G401.6 (cell line): ENCODE measurements around the gene THOP1.
"Not testable (repeated sequence)": the region's sequence is repeated elsewhere in the genome, so short reads cannot be mapped to it uniquely, and the experiment has no call there.

Experiments
- FAIRE-seq: peaks from 2 replicates; lab custom pipeline; 2012; peaks lifted over from hg19 to GRCh38; lab: Jason Lieb, UNC

THOP1 gene

GRCh38 chr19:2782936-2783780 is 2.1 kb upstream of the THOP1 start, which contains the start of gene SGTA:
SGTA (minus strand) TSS chr19:2783273; CDS start chr19:2769068, 14,205 bp downstream.
- peak; percentile 98 for FAIRE-seq

GRCh38 chr19:2783781-2784145 is 1.5 kb upstream of the THOP1 start:
- FAIRE-seq, result no peak

DNA sequence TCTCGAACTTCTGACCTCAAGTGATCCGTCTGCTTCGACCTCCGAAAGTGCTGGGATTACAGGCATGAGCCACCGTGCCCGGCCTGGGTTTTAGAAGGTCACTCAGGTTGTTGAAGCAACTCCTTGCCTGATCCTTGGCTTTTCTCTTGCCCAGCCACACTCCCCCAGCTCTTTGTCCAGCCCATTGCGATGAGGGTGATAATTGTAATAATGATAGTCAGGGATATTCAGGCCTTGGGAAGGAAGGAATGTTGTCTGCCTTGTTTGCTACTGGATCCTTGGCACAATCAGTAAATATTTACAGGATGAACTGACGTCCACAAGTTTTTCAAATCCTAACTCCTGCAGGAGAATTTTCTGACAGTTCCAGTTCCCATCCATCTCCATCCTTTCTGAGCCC is 1.8 kb downstream of the THOP1 start:
- FAIRE-seq, result no peak

GRCh38 chr19:2788237-2788636 is 2.9 kb downstream of the THOP1 start:
- no peak for FAIRE-seq

DNA sequence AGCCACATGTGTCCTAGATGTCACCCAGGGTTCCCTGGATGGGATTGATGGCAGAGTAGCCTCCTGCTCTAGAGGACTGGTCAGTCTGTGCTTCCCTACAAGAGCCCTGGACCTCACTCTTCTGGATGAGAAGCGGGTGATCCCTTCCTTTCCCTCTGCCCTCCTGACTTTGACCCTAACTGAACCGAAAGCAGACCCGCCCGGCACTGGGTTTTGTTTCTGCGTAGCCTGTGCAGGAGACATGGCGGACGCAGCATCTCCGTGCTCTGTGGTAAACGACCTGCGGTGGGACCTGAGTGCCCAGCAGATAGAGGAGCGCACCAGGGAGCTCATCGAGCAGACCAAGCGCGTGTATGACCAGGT is 4.9 kb downstream of the THOP1 start:
- no peak for FAIRE-seq

GRCh38 chr19:2790557-2791271 is 5.4 kb downstream of the THOP1 start:
- FAIRE-seq, result no peak

- FAIRE-seq, result no peak
Measured at GRCh38 chr19:2791440-2791839, 6.1 kb downstream of the THOP1 start.

DNA sequence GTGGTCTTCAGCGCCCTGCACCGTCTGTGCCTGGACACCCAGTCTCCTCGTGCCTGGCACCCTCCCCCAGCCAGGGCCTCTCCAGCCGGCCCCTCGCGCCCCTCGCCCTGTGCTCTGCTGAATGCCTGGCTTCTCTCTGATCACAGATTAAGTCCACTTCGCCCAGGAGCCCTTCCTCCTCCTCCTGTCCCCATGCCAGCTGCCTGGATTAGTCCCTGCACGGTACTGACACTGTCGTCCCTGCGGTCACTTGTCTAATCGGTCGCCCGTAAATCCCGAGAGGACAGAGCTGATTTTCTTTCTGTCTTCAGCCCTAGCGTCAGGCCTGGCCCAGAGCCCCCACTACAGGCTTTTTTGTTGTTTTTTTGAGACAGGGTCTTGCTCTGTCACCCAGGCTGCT is 6.6 kb downstream of the THOP1 start:
- no peak for FAIRE-seq

GRCh38 chr19:2792666-2793065 is 7.4 kb downstream of the THOP1 start:
- not testable (repeated sequence) for FAIRE-seq

DNA sequence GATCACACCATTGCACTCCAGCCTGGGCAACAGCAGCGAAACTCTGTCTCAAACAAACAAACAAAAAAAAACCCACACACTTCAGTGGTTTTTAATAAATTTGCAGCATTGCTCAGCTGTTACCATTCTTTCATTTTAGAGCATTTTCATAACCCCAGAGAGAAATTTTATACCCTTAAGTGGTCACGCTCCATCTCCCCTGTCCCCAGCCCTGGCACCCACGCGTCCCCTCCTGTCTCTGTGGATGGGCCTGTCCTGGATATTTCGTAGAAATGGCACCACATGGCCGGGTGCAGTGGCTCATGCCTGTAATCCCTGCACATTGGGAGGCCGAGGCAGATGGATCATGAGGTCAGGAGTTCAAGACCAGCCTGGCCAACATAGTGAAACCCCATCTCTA is 7.8 kb downstream of the THOP1 start:
- FAIRE-seq, result no peak

- no peak for FAIRE-seq
Measured at GRCh38 chr19:2793577-2793976, 8.3 kb downstream of the THOP1 start.

DNA sequence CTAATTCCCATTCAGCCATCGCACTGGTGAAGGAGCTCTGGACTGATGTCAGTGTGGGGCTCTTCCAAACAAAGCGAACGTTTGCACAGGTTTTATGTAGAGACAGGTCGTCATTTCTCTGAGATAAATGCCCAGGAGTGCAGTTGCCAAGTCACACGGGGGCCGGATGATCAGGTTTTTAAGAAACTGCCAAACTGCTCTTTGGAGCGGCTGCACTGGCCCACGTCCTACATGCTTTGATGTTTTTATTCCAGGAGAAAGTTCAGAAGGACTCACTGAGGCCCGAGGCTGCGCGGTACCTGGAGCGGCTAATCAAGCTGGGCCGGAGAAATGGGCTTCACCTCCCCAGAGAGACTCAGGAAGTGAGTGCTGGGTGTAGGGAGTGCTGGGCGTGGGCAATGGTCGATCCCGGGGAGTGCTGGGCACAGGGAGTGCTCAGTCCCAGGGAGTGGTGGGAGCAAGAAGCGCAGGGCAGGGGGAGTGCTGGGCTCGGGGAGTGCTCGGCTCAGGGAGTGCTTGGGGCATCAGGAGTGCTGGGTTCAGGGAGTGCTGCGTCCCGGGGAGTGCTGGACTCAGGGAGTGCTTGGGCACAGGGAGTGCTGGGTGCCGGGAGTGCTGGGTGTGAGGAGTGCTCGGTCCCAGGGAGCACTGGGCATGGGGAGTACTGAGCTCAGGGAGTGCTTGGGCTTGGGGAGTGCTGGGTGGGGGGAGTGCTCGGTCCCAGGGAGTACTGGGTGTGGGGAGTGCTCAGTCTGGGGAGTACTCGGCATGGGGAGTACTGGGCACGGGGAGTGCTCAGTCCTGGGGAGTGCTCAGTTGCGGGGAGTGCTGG is 10.7 kb downstream of the THOP1 start:
- no peak for FAIRE-seq

GRCh38 chr19:2796659-2797266 is 11.5 kb downstream of the THOP1 start:
- FAIRE-seq, result no peak

DNA sequence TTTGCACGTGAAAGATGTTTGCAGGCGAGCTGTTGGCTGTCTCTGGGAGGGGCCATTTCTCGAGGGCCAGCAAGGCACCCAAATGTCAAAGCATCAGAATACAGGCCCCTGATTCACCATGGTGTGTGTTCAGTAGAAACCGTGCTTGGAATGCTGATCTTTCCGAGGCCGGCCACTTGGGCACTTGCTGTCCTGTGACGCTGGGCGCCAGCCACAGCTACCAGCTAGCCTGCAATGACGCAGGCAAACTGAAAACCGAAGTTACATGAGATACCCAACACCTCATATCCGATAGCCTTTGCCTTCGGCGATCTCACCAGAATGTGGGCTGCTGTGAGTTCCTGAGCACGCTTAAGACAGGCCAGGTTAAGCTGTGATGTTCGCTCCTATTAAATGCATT is 12.0 kb downstream of the THOP1 start:
- FAIRE-seq, result no peak

DNA sequence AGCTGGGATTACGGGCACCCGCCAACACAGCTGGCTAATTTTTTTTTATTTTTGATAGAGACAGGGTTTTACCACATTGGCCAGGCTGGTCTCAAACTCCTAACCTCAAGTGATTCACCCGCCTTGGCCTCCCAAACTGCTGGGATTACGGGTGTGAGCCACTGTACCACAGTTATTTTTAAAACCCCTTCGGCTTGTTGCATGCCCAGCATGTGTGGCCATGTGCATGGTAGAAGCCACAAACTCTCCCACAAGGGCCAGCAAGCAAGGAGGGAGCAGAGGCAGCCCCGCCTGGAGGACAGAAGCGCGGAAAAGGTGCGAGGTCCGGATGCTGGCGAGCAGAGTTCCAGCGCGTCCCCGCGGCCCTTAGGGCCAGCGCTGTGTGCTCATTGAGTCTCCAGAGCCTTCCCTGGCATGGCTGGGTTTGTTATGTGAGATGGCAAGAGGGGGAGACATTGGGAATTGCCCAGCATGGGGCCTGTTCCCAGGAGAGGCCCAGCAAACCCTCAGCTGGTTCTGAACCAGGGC is 12.9 kb downstream of the THOP1 start:
- no peak for FAIRE-seq

DNA sequence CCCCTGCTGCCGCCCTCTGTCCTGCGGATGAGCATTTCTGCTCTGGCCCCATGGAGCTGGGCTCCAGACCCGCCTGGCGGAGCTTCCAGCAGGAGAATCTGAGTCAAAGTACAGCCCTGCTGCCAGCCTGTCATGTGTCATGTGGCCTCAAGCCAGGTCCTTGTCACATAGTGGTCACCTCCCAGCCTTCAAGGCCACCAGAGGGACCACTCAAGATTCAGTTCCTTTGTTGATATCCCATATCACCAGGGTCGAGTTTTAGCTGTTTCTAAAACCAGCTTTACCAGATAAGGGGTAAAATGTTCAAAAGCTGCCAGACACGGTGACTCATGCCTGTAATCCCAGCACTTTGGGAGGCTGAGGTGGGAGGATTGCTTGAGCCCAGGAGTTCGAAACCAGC is 13.4 kb downstream of the THOP1 start:
- no peak for FAIRE-seq

DNA sequence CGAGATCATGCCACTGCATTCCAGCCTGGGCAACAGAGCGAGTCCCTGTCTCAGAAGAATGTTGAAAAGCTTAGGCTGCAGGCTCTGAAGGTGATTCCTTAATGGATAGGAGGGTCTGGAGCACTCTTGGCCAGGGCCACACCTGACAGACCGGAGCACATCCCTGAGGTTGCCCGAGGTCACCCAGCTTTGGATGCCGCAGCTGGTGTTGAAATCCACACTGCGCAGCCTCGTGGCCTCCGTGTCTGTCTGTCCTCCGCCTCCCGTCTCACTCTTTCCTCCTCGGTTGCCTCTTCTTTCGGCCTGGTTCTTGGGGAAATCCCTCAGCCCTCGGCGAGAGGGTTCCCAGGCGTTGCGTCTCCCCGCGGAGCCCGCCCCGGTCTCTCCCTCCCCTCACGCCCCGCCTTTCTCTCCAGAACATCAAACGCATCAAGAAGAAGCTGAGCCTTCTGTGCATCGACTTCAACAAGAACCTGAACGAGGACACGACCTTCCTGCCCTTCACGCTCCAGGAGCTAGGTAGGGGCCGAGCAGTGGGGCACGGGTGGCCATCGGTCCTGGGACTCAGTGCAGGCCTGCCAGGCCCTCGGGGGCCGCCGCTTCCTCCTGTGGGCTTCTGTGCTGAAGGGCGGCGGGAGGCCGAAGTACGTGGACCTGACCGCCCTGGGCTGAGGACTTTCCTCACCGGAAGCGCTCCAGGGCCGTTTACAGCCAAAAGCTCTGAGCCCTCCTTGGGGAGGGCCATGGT is 14.1 kb downstream of the THOP1 start:
- FAIRE-seq, result no peak

- no peak for FAIRE-seq
Measured at GRCh38 chr19:2800506-2800905, 15.2 kb downstream of the THOP1 start.

DNA sequence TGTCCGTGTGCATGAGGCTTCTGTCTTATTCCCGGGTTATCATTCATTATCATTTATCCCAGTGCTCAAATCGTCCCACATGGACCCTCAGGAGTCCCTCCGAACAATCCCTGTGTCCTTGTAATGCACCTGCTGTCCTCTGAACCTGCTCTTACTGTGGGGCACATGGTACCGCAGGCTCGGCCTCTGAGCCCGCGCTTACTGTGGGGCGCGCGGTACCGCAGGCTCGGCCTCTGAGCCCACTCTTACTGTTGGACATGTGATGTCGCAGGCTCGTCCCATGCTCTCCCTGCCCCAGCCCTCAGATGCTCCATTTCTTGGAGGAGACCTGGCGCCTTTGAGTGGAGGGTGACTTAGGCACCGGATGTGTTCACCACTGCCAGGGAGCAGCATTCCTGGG is 17.5 kb downstream of the THOP1 start:
- FAIRE-seq, result no peak

DNA sequence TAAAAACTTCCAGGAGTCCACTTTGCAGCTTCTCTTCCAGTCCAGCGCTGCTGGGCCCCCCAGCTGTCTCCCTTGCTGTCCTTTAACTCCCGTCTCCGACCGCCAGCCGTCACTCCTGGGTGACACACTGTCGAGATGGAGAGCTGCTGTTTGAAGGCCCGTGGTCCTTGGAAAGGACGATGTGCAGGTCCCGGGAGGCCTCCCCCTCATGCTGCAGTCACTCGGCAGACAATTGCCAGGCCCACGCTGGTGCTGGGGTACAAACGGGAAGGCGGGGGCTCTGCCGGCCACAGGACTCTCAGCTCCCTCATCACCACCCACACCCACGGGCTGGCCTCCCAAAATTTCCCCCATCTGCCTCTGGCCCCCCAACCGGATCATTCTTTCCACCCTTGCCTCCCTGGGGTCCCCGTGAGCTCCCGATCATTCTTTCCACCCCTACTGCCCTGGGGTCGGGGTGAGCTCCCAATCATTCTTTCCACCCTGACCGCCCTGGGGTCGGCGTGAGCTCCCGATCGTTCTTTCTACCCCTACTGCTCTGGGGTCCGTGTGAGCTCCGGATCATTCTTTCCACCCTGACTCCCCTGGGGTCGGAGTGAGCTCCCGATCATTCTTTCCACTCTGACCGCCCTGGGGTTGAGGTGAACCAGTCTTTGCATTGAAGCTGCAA is 18.3 kb downstream of the THOP1 start:
- no peak for FAIRE-seq
